NCI-H2227 (cell line): Measurements from ENCODE around the gene NT5DC3.
A peak's percentile ranks its signal among the peaks of the same experiment; 100 is the strongest.

ENCODE experiments used
- DNase-seq: peaks from one replicate; lab custom pipeline; 2025; ENCODE audit not compliant: unreplicated experiment; lab: John Stamatoyannopoulos, UW

NT5DC3 gene

GRCh38 chr12:103756443-103756842, 84.6 kb downstream of the NT5DC3 start:
- DNase-seq = no peak

GRCh38 chr12:103755425-103755824, 85.6 kb downstream of the NT5DC3 start:
- no peak for DNase-seq

- no peak for DNase-seq
Observed at GRCh38 chr12:103751600-103751999, 89.4 kb downstream of the NT5DC3 start.

GRCh38 chr12:103751171-103751570, 89.9 kb downstream of the NT5DC3 start:
- DNase-seq = no peak

- no peak for DNase-seq
Observed at GRCh38 chr12:103748875-103749274, 92.2 kb downstream of the NT5DC3 start.

- no peak for DNase-seq
Observed at GRCh38 chr12:103748002-103748401, 93.0 kb downstream of the NT5DC3 start.

- no peak for DNase-seq
Observed at GRCh38 chr12:103745962-103746361, 95.1 kb downstream of the NT5DC3 start.

GRCh38 chr12:103743788-103744187, 97.2 kb downstream of the NT5DC3 start:
- DNase-seq = no peak

GRCh38 chr12:103742349-103742932, 98.6 kb downstream of the NT5DC3 start:
- DNase-seq = peak; percentile 58

- DNase-seq = no peak
Observed at GRCh38 chr12:103737881-103738280, 103.2 kb downstream of the NT5DC3 start.

GRCh38 chr12:103736572-103736971, 104.5 kb downstream of the NT5DC3 start:
- no peak for DNase-seq

GRCh38 chr12:103735291-103735690, 105.7 kb downstream of the NT5DC3 start:
- no peak for DNase-seq

GRCh38 chr12:103734863-103735262, 106.2 kb downstream of the NT5DC3 start:
- no peak for DNase-seq

- no peak for DNase-seq
Observed at GRCh38 chr12:103731539-103731938, 109.5 kb downstream of the NT5DC3 start.

- no peak for DNase-seq
Observed at GRCh38 chr12:103729499-103729898, 111.5 kb downstream of the NT5DC3 start.

GRCh38 chr12:103728323-103728722, 112.7 kb downstream of the NT5DC3 start:
- no peak for DNase-seq

- DNase-seq = no peak
Observed at GRCh38 chr12:103727638-103728037, 113.4 kb downstream of the NT5DC3 start.

GRCh38 chr12:103725398-103725797, 115.6 kb downstream of the NT5DC3 start:
- no peak for DNase-seq
